Endothelial cell of umbilical vein (primary cell): ENCODE data around the gene TMEM131. TPM values are rescaled to one million over a fixed set of nuclear protein-coding genes. Genes with fewer than 3 reads are reported as not detected.

Experiments used
- BruUV-seq: library from RNA; stranded (reverse); fragments of 400-500 nt; replicated peaks from 2 replicates; lab custom pipeline; 2021; lab: Mats Ljungman, UMichigan
- CTCF ChIA-PET: fragments of 300-600, 350-600 bp; sonication (Branson Sonifier 250); formaldehyde crosslinking; loops from one replicate; lab custom pipeline; 2021; ENCODE audit warnings: antibody characterized with exemption, inconsistent platforms; lab: Charles Lee
- POLR2A ChIA-PET: fragments of 300-600, 350-600 bp; sonication (Branson Sonifier 250); formaldehyde crosslinking; loops from one replicate; lab custom pipeline; 2021; ENCODE audit warnings: antibody characterized with exemption, inconsistent platforms; lab: Charles Lee
- DNase-seq: peaks from one replicate; pipeline ENCODE4 v3.0.0-alpha.2; 2011; ENCODE audit warnings: low read depth, low spot score
- FAIRE-seq: peaks from 2 replicates; lab custom pipeline; 2011; peaks lifted over from hg19 to GRCh38; lab: Jason Lieb, UNC
- H2AFZ ChIP-seq: 2 replicates; pipeline ENCODE4 v1.6.0; 2012; ENCODE audit warnings: low read depth, low read length, control low read depth, inconsistent platforms
- H3K27ac ChIP-seq: 2 replicates; pipeline ENCODE4 v1.5.1; 2011; ENCODE audit warnings: low read depth, mild to moderate bottlenecking, control low read depth, low read length, moderate library complexity; ENCODE audit not compliant: insufficient read depth
- H3K27me3 ChIP-seq, 2 experiments: 2 replicates each; pipeline versions ENCODE4 v1.6.0 to v1.6.1; 2011; ENCODE audit warnings: low read length in 2 of 2, mixed read lengths in 1 of 2; ENCODE audit not compliant: control insufficient read depth in 2 of 2, insufficient read depth in 2 of 2
- H3K36me3 ChIP-seq, 2 experiments: 2 replicates in 1 of 2; 3 replicates in 1 of 2; pipeline ENCODE4 v1.5.1; 2011; ENCODE audit warnings: low read length in 2 of 2, mild to moderate bottlenecking in 1 of 2, moderate library complexity in 1 of 2; ENCODE audit not compliant: control insufficient read depth in 2 of 2, insufficient read depth in 2 of 2; ENCODE audit errors: extremely low read depth in 1 of 2
- H3K4me1 ChIP-seq: 3 replicates; pipeline ENCODE4 v1.5.1; 2011; ENCODE audit warnings: mild to moderate bottlenecking, low read length; ENCODE audit not compliant: control insufficient read depth, insufficient read depth; ENCODE audit errors: extremely low read depth
- H3K4me2 ChIP-seq: 2 replicates; pipeline ENCODE4 v1.6.1; 2011; ENCODE audit warnings: low read length, control low read depth, mixed read lengths; ENCODE audit not compliant: insufficient read depth
- H3K4me3 ChIP-seq, 3 experiments: fragments of 200-600 bp in 1 of 3; sonication (generic), shearing (Covaris generic) in 1 of 3; replicated peaks in 1 of 3; 2 replicates each; pipeline ENCODE4 v1.5.1; 2011 to 2016; ENCODE audit warnings: control low read depth in 3 of 3, low read length in 3 of 3, mild to moderate bottlenecking in 2 of 3, inconsistent platforms in 1 of 3, low read depth in 1 of 3, moderate library complexity in 1 of 3; ENCODE audit not compliant: insufficient read depth in 1 of 3
- H3K79me2 ChIP-seq: 2 replicates; pipeline ENCODE4 v1.6.0; 2012; ENCODE audit warnings: low read length, inconsistent platforms; ENCODE audit not compliant: control insufficient read depth, insufficient read depth
- H3K9ac ChIP-seq: replicated peaks from 2 replicates; pipeline ENCODE3; 2011; ENCODE audit warnings: low read length, control low read depth; ENCODE audit not compliant: insufficient read depth; ENCODE audit errors: extremely low read depth
- H3K9me1 ChIP-seq: replicated peaks from 3 replicates; pipeline ENCODE4 v1.6.0; 2011; ENCODE audit warnings: mild to moderate bottlenecking, low read length; ENCODE audit not compliant: control insufficient read depth, insufficient read depth; ENCODE audit errors: extremely low read depth
- H3K9me3 ChIP-seq: replicated peaks from 2 replicates; pipeline ENCODE4 v1.5.1; 2012; ENCODE audit warnings: low read length, inconsistent platforms; ENCODE audit not compliant: control insufficient read depth, insufficient read depth
- H4K20me1 ChIP-seq: replicated peaks from 2 replicates; pipeline ENCODE3; 2011; ENCODE audit warnings: mild to moderate bottlenecking, low read length; ENCODE audit not compliant: control insufficient read depth, insufficient read depth; ENCODE audit errors: extremely low read depth
- EZH2 ChIP-seq: IDR thresholded peaks from 2 replicates; pipeline ENCODE4 v1.6.1; 2012; ENCODE audit warnings: borderline replicate concordance, low read depth, mild to moderate bottlenecking, moderate library complexity, low read length, inconsistent platforms; ENCODE audit not compliant: severe bottlenecking
- FOS ChIP-seq: IDR thresholded peaks from 2 replicates; pipeline ENCODE4 v1.6.1; 2011; ENCODE audit warnings: mild to moderate bottlenecking, low read length, moderate library complexity, borderline replicate concordance; ENCODE audit not compliant: insufficient read depth
- GATA2 ChIP-seq: IDR thresholded peaks from 2 replicates; pipeline ENCODE4 v1.7.0; 2011; ENCODE audit warnings: low read depth, mild to moderate bottlenecking, moderate library complexity, mixed read lengths, low read length; ENCODE audit not compliant: insufficient read length, insufficient read depth
- JUN ChIP-seq: IDR thresholded peaks from 2 replicates; pipeline ENCODE4 v1.6.1; 2011; ENCODE audit warnings: borderline replicate concordance, low read depth; ENCODE audit not compliant: insufficient read length, insufficient read depth
- MAX ChIP-seq: IDR thresholded peaks from 2 replicates; pipeline ENCODE4 v1.6.1; 2011; ENCODE audit not compliant: insufficient read depth, insufficient read length
- MYC ChIP-seq: IDR thresholded peaks from one replicate; pipeline ENCODE4 v1.6.1; 2011; ENCODE audit warnings: mild to moderate bottlenecking, low read depth, low read length
- POLR2A ChIP-seq: IDR thresholded peaks from 2 replicates; pipeline ENCODE4 v1.6.1; 2012; ENCODE audit warnings: low read depth, mild to moderate bottlenecking, control low read depth, low read length
- POLR2AphosphoS5 ChIP-seq: IDR thresholded peaks from 2 replicates; pipeline ENCODE4 v1.6.1; 2012; ENCODE audit warnings: low read depth, mild to moderate bottlenecking, control low read depth, low read length, moderate library complexity; ENCODE audit not compliant: insufficient read depth
- dilution Hi-C: fragments of 300-500 bp; cut with MboI; formaldehyde crosslinking; loops from one replicate; pipeline ENCODE4 v1.15.0; 2019; ENCODE audit warnings: low sequenced_read_pairs; ENCODE audit not compliant: extremely low pct_ligation_motif_present
- intact Hi-C: fragments of 100-400 bp; cut with micrococcal nuclease; formaldehyde crosslinking; loops from one replicate; pipeline ENCODE4 v1.10.0; 2022
- polyA plus RNA-seq, 4 experiments: library from polyadenylated mRNA; depleted of rRNA in 3 of 4; stranded (reverse) in 3 of 4; unstranded in 1 of 4; fragments of >200 nt; gene quantifications; 2 replicates each; pipeline versions ENCODE4 v1.2.1 to v1.2.3, GENCODE V29; 2011 to 2012; ENCODE audit warnings: missing spikeins in 1 of 4
- total RNA-seq: library from RNA; stranded (reverse); gene quantifications from 2 replicates; pipeline ENCODE4 v1.2.3, GENCODE V29; 2021
- TF ChIP-seq, protein P1 (sequence below), 2 donors: IDR thresholded peaks; 1 replicate in 1 of 2; 2 replicates in 1 of 2; pipeline ENCODE4 v1.5.1; 2011; ENCODE audit warnings: low read length in 2 of 2, mild to moderate bottlenecking in 2 of 2, moderate library complexity in 2 of 2, control low read depth in 1 of 2, inconsistent platforms in 1 of 2, low read depth in 1 of 2; ENCODE audit not compliant: insufficient read depth in 1 of 2; ENCODE audit errors: extremely low read depth in 1 of 2

TMEM131 gene
- total and polyA plus RNA-seq, 2 donors (not counting 3 experiments of a cell fraction or from before 2014, with no cell fraction given): 12.2 to 28.6 TPM

DNA sequence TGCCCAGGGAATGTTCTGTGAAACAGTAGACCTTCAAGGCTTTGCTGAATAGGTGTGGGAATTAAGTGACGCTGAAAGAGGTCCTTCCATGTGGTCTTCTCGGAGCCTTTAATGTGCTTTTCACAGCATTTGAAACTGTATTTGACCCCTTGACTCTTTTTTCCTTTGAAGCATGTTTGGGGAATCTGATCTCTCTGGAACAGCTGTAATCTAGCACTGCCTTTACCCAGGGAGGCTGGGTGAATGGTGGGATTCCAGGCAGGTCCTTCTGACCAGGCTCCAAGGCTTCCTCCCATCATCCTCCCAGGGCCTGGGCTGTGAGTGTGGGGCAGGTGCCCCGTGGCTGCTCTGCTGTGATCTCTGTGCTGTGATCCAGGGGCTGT is 278.1 kb downstream of the TMEM131 start:
- no peaks in the 10 kb centered on the region for H3K9me3 ChIP-seq
- FAIRE-seq (no peak), DNase-seq (no peak)
- TF ChIP-seq EZH2 (no peak), MAX (no peak), FOS (no peak), GATA2 (no peak), POLR2AphosphoS5 (no peak), JUN (no peak), POLR2A (no peak), MYC (no peak)
- TF ChIP-seq, protein P1, sequence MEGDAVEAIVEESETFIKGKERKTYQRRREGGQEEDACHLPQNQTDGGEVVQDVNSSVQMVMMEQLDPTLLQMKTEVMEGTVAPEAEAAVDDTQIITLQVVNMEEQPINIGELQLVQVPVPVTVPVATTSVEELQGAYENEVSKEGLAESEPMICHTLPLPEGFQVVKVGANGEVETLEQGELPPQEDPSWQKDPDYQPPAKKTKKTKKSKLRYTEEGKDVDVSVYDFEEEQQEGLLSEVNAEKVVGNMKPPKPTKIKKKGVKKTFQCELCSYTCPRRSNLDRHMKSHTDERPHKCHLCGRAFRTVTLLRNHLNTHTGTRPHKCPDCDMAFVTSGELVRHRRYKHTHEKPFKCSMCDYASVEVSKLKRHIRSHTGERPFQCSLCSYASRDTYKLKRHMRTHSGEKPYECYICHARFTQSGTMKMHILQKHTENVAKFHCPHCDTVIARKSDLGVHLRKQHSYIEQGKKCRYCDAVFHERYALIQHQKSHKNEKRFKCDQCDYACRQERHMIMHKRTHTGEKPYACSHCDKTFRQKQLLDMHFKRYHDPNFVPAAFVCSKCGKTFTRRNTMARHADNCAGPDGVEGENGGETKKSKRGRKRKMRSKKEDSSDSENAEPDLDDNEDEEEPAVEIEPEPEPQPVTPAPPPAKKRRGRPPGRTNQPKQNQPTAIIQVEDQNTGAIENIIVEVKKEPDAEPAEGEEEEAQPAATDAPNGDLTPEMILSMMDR (IDR thresholded peaks at IDR 0.05; ENCODE audit: extremely low read depth in 1 of 2, insufficient read depth in 1 of 2, low read depth in 1 of 2, low read length in 2 of 2): no peak
- no TSS peak for BruUV-seq
- ChIA-PET POLR2A (no interaction called here), CTCF (interaction anchor here (1.2 kb wide), 1 partner anchor 24 kb away, joined by 4 read pairs; no protein-coding TSS in a partner anchor)
- no peaks in the 10 kb centered on the region for H3K27me3 ChIP-seq
- no peaks in the 10 kb centered on the region for H3K36me3 ChIP-seq
- intact Hi-C loops (no loop called here), dilution Hi-C loops (no loop called here)
- H4K20me1 ChIP-seq: no peaks in the 10 kb centered on the region
- H3K27ac ChIP-seq: no peak overlapping the region
- H3K4me2 ChIP-seq: no peak overlapping the region
- H2AFZ ChIP-seq: no peak overlapping the region
- no peak overlapping the region for H3K4me3 ChIP-seq
- no peaks in the 10 kb centered on the region for H3K4me1 ChIP-seq
- H3K9me1 ChIP-seq: no peaks in the 10 kb centered on the region
- no peak overlapping the region for H3K9ac ChIP-seq
- H3K79me2 ChIP-seq: no peaks in the 10 kb centered on the region
